Measurements from ENCODE around the gene MACROD1. TPM values are rescaled to one million over a fixed set of nuclear protein-coding genes. Genes with fewer than 3 reads are reported as not detected.

The MACROD1 gene
- total and polyA plus RNA-seq, 9 of the 15 experiments (the other 6 are each of a cell fraction or from before 2014, with no cell fraction given) = 1.1 to 60.0 (median 26.4) TPM

- TF ChIP-seq, protein P1, sequence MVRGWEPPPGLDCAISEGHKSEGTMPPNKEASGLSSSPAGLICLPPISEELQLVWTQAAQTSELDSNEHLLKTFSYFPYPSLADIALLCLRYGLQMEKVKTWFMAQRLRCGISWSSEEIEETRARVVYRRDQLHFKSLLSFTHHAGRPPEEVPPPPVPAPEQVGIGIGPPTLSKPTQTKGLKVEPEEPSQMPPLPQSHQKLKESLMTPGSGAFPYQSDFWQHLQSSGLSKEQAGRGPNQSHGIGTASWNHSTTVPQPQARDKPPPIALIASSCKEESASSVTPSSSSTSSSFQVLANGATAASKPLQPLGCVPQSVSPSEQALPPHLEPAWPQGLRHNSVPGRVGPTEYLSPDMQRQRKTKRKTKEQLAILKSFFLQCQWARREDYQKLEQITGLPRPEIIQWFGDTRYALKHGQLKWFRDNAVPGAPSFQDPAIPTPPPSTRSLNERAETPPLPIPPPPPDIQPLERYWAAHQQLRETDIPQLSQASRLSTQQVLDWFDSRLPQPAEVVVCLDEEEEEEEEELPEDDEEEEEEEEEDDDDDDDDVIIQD (CRISPR knock-in tag; IDR thresholded peaks at IDR 0.05) = no peak
- TF ChIP-seq ZNF830 (CRISPR knock-in tag; IDR thresholded peaks at IDR 0.05) (no peak), YY1 (IDR thresholded peaks at IDR 0.05; ENCODE audit: borderline replicate concordance in 1 of 3, control insufficient read depth in 1 of 3, extremely low read depth in 1 of 3, insufficient read depth in 3 of 3, insufficient read length in 1 of 3, insufficient replicate concordance in 2 of 3, low read depth in 1 of 3, low read length in 2 of 3) (peak in 2 of 3 experiments; percentile 39 to 51), NFIC (IDR thresholded peaks at IDR 0.05) (no peak), USF1 (CRISPR knock-in tag; IDR thresholded peaks at IDR 0.05) (no peak), PTTG1 (tag; IDR thresholded peaks at IDR 0.05; ENCODE audit: low read depth) (no peak), DNMT1 (IDR thresholded peaks at IDR 0.05) (no peak), ZSCAN32 (CRISPR knock-in tag; IDR thresholded peaks at IDR 0.05) (no peak), ZNF408 (CRISPR knock-in tag; IDR thresholded peaks at IDR 0.05; ENCODE audit: low read depth) (no peak), FOXM1 (IDR thresholded peaks at IDR 0.05; ENCODE audit: low read depth) (peak; percentile 29; the same call in 1 of the 2 replicates), FOXM1 (CRISPR knock-in tag; IDR thresholded peaks at IDR 0.05; ENCODE audit: low read depth) (no peak), MEIS2 (IDR thresholded peaks at IDR 0.05; ENCODE audit: partially characterized antibody) (peak; percentile 77), TCF7L2 (IDR thresholded peaks at IDR 0.05; ENCODE audit: low read depth, low read length) (no peak), PHF21A (IDR thresholded peaks at IDR 0.05; ENCODE audit: borderline replicate concordance, low read depth) (no peak), FOS (IDR thresholded peaks at IDR 0.05; ENCODE audit: extremely low read depth, insufficient read length) (peak; percentile 97), ZNF274 (IDR thresholded peaks at IDR 0.05; ENCODE audit: borderline replicate concordance, low read depth, low read length) (no peak), PHF20 (IDR thresholded peaks at IDR 0.05; ENCODE audit: partially characterized antibody) (no peak), PYGO2 (tag; IDR thresholded peaks at IDR 0.05) (no peak), MYC (IDR thresholded peaks at IDR 0.05; ENCODE audit: low read depth, low read length) (peak; percentile 87), MYC (CRISPR knock-in tag; IDR thresholded peaks at IDR 0.05; ENCODE audit: borderline replicate concordance, low read depth) (no peak), ZNF3 (CRISPR knock-in tag; IDR thresholded peaks at IDR 0.05) (no peak)
- TF ChIP-seq, protein P2, sequence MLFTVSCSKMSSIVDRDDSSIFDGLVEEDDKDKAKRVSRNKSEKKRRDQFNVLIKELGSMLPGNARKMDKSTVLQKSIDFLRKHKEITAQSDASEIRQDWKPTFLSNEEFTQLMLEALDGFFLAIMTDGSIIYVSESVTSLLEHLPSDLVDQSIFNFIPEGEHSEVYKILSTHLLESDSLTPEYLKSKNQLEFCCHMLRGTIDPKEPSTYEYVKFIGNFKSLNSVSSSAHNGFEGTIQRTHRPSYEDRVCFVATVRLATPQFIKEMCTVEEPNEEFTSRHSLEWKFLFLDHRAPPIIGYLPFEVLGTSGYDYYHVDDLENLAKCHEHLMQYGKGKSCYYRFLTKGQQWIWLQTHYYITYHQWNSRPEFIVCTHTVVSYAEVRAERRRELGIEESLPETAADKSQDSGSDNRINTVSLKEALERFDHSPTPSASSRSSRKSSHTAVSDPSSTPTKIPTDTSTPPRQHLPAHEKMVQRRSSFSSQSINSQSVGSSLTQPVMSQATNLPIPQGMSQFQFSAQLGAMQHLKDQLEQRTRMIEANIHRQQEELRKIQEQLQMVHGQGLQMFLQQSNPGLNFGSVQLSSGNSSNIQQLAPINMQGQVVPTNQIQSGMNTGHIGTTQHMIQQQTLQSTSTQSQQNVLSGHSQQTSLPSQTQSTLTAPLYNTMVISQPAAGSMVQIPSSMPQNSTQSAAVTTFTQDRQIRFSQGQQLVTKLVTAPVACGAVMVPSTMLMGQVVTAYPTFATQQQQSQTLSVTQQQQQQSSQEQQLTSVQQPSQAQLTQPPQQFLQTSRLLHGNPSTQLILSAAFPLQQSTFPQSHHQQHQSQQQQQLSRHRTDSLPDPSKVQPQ (CRISPR knock-in tag; IDR thresholded peaks at IDR 0.05; ENCODE audit: borderline replicate concordance) = no peak
Observed at GRCh38 chr11:64185693-64186491, 20.0 kb upstream of the MACROD1 start, which contains the start of gene STIP1 (continued).
